A673 (cell line): ENCODE results near the gene FGF5. TPM values are rescaled to one million over a fixed set of nuclear protein-coding genes. Genes with fewer than 3 reads are reported as not detected.

Experiments
- BruUV-seq: library from RNA; stranded (reverse); fragments of 400-500 nt; replicated peaks from 2 replicates; lab custom pipeline; 2021; lab: Mats Ljungman, UMichigan
- CTCF ChIA-PET: fragments of 300-600 bp; sonication (Branson Sonifier 250); formaldehyde crosslinking; loops from one replicate; lab custom pipeline; 2022; ENCODE audit warnings: antibody characterized with exemption; lab: Charles Lee
- POLR2A ChIA-PET: fragments of 300-600 bp; sonication (Branson Sonifier 250); formaldehyde crosslinking; loops from one replicate; lab custom pipeline; 2022; ENCODE audit warnings: antibody characterized with exemption; ENCODE audit not compliant: low non-redundant PET; lab: Charles Lee
- DNase-seq: peaks from one replicate; pipeline ENCODE4 v3.0.0-alpha.2; 2015; ENCODE audit warnings: low spot score
- H3K27ac ChIP-seq: fragments of 200-600 bp; sonication (generic); 2 replicates; pipeline ENCODE4 v1.5.1; 2016; ENCODE audit warnings: mixed run types, low read depth, mild to moderate bottlenecking, mixed read lengths, antibody characterized with exemption, low read length; ENCODE audit not compliant: poor library complexity, severe bottlenecking
- H3K27me3 ChIP-seq: fragments of 200-600 bp; sonication (generic); replicated peaks from 2 replicates; pipeline ENCODE4 v1.6.1; 2017; ENCODE audit warnings: mixed run types, low read depth, mild to moderate bottlenecking, mixed read lengths, antibody characterized with exemption, low read length; ENCODE audit not compliant: insufficient read depth, poor library complexity
- H3K36me3 ChIP-seq: fragments of 200-600 bp; sonication (generic); 2 replicates; pipeline ENCODE4 v1.6.1; 2016; ENCODE audit warnings: mixed run types, mild to moderate bottlenecking, mixed read lengths, antibody characterized with exemption, low read length; ENCODE audit not compliant: insufficient read depth, poor library complexity, severe bottlenecking
- H3K4me1 ChIP-seq: fragments of 200-600 bp; sonication (generic); 2 replicates; pipeline ENCODE4 v1.6.1; 2017; ENCODE audit warnings: mixed run types, mild to moderate bottlenecking, mixed read lengths, antibody characterized with exemption, low read length; ENCODE audit not compliant: insufficient read depth, poor library complexity, severe bottlenecking
- H3K4me3 ChIP-seq: fragments of 200-600 bp; sonication (generic); 2 replicates; pipeline ENCODE4 v1.5.1; 2016; ENCODE audit warnings: low read depth, mixed run types, mild to moderate bottlenecking, mixed read lengths, low read length; ENCODE audit not compliant: poor library complexity, severe bottlenecking
- H3K9me3 ChIP-seq: fragments of 200-600 bp; sonication (generic); 2 replicates; pipeline ENCODE4 v1.6.1; 2016; ENCODE audit warnings: mixed run types, low read depth, mild to moderate bottlenecking, mixed read lengths, antibody characterized with exemption, low read length; ENCODE audit not compliant: poor library complexity, severe bottlenecking
- EZH2 ChIP-seq: fragments of 200-600 bp; sonication (generic); IDR thresholded peaks from 2 replicates; pipeline ENCODE4 v1.6.1; 2017; ENCODE audit warnings: borderline replicate concordance, low read depth, mild to moderate bottlenecking, mixed read lengths, antibody characterized with exemption, low read length; ENCODE audit not compliant: poor library complexity, severe bottlenecking
- intact Hi-C: fragments of 100-400 bp; cut with micrococcal nuclease; formaldehyde crosslinking; loops from one replicate; pipeline ENCODE4 v1.10.0; 2022; ENCODE audit not compliant: unreplicated experiment
- total RNA-seq: library from RNA; stranded (reverse); gene quantifications from 2 replicates; pipeline ENCODE4 v1.2.3, GENCODE V29; 2021
- TF ChIP-seq, protein P1 (sequence below): fragments of 300-800, 200-600 bp; sonication (generic); conservative IDR thresholded peaks from 2 replicates; pipeline ENCODE4 v1.5.1; 2017; ENCODE audit warnings: low read depth, mild to moderate bottlenecking, antibody characterized with exemption, low read length, moderate library complexity, mixed read lengths

FGF5 gene
- total RNA-seq, 1 experiment from 2014 or later, result not detected

DNA sequence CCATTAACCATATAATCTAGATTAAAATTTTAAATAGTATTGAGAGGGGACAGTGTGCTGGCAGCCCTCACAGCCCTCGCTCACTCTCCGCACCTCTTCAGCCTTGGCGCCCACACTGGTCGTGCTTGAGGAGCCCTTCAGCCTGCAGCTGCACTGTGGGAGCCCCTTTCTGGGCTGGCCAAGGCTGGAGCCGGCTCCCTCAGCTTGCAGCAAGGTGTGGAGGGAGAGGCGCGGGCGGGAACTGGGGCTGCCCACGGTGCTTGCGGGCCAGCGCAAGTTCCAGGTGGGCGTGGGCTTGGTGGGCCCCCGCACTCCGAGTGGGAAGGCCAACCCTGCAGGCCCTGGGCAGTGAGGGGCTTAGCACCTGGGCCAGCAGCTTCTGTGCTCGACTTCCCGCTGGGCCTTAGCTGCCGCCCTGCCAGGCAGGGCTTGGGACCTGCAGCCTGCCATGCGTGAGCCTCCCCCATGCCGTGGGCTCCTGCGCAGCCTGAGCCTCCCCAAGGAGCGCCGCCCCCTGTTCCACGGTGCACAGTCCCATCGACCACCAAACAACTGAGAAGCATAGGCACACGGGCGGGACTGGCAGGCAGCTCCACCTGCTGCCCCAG, 36.3 kb downstream of the FGF5 start:
- Histone ChIP-seq H3K27me3 (peaks cover 40% of the 10 kb centered on the region), H3K36me3 (no peaks in the 10 kb centered on the region), H3K4me3 (no peak overlapping the region), H3K9me3 (no peaks in the 10 kb centered on the region), H3K27ac (no peak overlapping the region), H3K4me1 (peaks cover 3% of the 10 kb centered on the region)
- DNase-seq, result no peak
- BruUV-seq, result no TSS peak
- intact Hi-C loops, result no loop called here
- ChIA-PET POLR2A (no interaction called here), CTCF (no interaction called here)
- TF ChIP-seq, protein P1, sequence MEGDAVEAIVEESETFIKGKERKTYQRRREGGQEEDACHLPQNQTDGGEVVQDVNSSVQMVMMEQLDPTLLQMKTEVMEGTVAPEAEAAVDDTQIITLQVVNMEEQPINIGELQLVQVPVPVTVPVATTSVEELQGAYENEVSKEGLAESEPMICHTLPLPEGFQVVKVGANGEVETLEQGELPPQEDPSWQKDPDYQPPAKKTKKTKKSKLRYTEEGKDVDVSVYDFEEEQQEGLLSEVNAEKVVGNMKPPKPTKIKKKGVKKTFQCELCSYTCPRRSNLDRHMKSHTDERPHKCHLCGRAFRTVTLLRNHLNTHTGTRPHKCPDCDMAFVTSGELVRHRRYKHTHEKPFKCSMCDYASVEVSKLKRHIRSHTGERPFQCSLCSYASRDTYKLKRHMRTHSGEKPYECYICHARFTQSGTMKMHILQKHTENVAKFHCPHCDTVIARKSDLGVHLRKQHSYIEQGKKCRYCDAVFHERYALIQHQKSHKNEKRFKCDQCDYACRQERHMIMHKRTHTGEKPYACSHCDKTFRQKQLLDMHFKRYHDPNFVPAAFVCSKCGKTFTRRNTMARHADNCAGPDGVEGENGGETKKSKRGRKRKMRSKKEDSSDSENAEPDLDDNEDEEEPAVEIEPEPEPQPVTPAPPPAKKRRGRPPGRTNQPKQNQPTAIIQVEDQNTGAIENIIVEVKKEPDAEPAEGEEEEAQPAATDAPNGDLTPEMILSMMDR, result no peak
- no peak for TF ChIP-seq EZH2

DNA sequence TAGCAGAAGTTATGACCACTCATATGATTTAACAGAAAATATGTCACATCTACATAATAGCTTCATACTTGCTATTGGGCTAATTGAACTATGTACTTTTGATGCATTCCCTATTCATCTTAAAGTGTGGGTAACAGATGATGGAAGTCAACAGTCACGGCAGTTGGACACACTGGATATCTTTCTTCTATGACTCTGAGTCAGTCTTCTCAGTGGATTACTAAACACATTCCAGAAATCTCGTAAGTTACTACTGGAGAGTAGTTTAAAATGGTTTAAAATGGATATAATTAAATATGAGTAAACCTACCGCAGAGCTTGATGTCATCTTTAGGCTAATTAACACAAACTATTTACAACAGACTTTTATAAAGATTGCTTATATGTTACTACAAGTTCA, 39.0 kb downstream of the FGF5 start:
- TF ChIP-seq, protein P1, result no peak
- TF ChIP-seq EZH2, result no peak
- Histone ChIP-seq H3K27ac (no peak overlapping the region), H3K4me3 (no peak overlapping the region), H3K27me3 (peaks cover 55% of the 10 kb centered on the region), H3K4me1 (peaks cover 4% of the 10 kb centered on the region), H3K9me3 (no peaks in the 10 kb centered on the region), H3K36me3 (no peaks in the 10 kb centered on the region)
- no TSS peak for BruUV-seq
- intact Hi-C loops, result no loop called here
- ChIA-PET POLR2A (no interaction called here), CTCF (no interaction called here)
- DNase-seq, result no peak

DNA sequence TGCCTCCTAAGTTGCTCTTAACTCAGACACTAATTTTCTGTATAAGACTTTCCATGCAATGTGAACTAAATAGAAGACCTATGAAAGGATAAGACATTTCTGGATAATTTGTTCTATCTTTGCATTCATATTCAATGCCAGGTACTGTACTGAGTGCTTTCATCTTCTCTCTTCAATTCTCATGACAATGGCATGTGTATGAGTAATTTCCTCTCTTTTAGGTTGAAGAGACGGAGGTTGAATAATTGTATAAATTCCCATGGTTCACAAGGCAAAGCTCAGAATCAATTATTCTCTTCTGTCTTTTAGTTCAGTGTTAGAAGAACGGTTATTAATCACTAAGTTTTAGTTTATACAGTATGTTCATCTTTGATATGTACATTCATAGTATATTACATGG, 39.8 kb downstream of the FGF5 start:
- no peak for DNase-seq
- POLR2A ChIA-PET, result no interaction called here
- Histone ChIP-seq H3K4me1 (peaks cover 4% of the 10 kb centered on the region), H3K4me3 (no peak overlapping the region), H3K27ac (no peak overlapping the region), H3K9me3 (no peaks in the 10 kb centered on the region), H3K27me3 (peaks cover 62% of the 10 kb centered on the region), H3K36me3 (no peaks in the 10 kb centered on the region)
- intact Hi-C loops, result no loop called here
- BruUV-seq, result no TSS peak
- TF ChIP-seq EZH2, result no peak
- TF ChIP-seq, protein P1, result no peak
- CTCF ChIA-PET, result no interaction called here
